ENCODE results near the gene GRWD1. TPM values are rescaled to one million over a fixed set of nuclear protein-coding genes. Genes with fewer than 3 reads are reported as not detected.

Gene GRWD1
- total and polyA plus RNA-seq, 2 of the 8 experiments (the other 6 are each of a cell fraction or from before 2014, with no cell fraction given) = 36.9 to 61.9 TPM

GRCh38 chr19:48477698-48478338, 32.0 kb downstream of the GRWD1 start:
- no peak for FAIRE-seq
- CTCF ChIA-PET (ENCODE audit: partially characterized antibody) = no interaction called here
- 96% methylated on average over 21 of the region's 22 CpGs; no CpG with 5 or more reads in 1 of the 2 experiments for WGBS, 2 experiments (ENCODE audit: extremely low coverage in 1 of 2, insufficient coverage in 1 of 2, insufficient read length in 1 of 2, insufficient replicate concordance in 2 of 2, low coverage in 1 of 2, low lambda C conversion rate in 2 of 2, missing lambda C conversion rate in 1 of 2)

More at GRCh38 chr19:48477698-48478338, 32.0 kb downstream of the GRWD1 start:
- Histone ChIP-seq H3K4ac (replicated peaks; ENCODE audit: insufficient read length, low read depth, low read length) (no peak overlapping the region), H3K27ac (ENCODE audit: low read depth, low read length) (no peak overlapping the region), H4K91ac (replicated peaks; ENCODE audit: insufficient read length, low read length) (no peak overlapping the region), H2AFZ (ENCODE audit: low read length) (no peak overlapping the region), H2BK20ac (ENCODE audit: low read length) (no peak overlapping the region), H3K23me2 (ENCODE audit: low read depth, low read length) (peaks cover 2% of the 10 kb centered on the region; the same call in 1 of the 2 replicates), H4K5ac (ENCODE audit: insufficient read length, low read depth, low read length) (no peak overlapping the region), H3K23ac (ENCODE audit: insufficient read length) (no peak overlapping the region), H3K9me3 (ENCODE audit: insufficient read depth in 2 of 2, low read depth in 1 of 2, low read length in 1 of 2) (no peaks in the 10 kb centered on the region), H3K4me2 (ENCODE audit: insufficient read depth in 1 of 2, low read depth in 2 of 2, low read length in 2 of 2) (no peak overlapping the region), H4K20me1 (replicated peaks in 1 of 2; ENCODE audit: control insufficient read depth in 1 of 2, insufficient read depth in 2 of 2, low read length in 2 of 2) (peaks cover 15 to 16% of the 10 kb centered on the region in 2 experiments), H3K14ac (ENCODE audit: insufficient read length) (no peak overlapping the region), H3K4me3 (ENCODE audit: extremely low read depth in 1 of 4, insufficient read depth in 2 of 4, low read depth in 3 of 4, low read length in 4 of 4) (no peak overlapping the region), H3K4me1 (replicated peaks in 1 of 4; ENCODE audit: control insufficient read depth in 3 of 4, insufficient read depth in 4 of 4, low read length in 3 of 4) (0 out of 7 replicates have a peak, but pooled peaks cover 0 to 1% (median 0%) of the 10 kb centered on the region in 4 experiments), H3K79me2 (ENCODE audit: control insufficient read depth in 1 of 2, insufficient read depth in 2 of 2, low read length in 2 of 2) (no peaks in the 10 kb centered on the region), H3K9ac (replicated peaks in 1 of 4; ENCODE audit: extremely low read depth in 1 of 4, low read depth in 3 of 4, low read length in 3 of 4) (no peak overlapping the region), H3K56ac (replicated peaks; ENCODE audit: insufficient read length, low read depth, low read length) (no peak overlapping the region), H2BK15ac (ENCODE audit: low read length) (no peak overlapping the region), H2BK12ac (ENCODE audit: low read depth, low read length) (no peak overlapping the region), H3K18ac (ENCODE audit: extremely low read depth, low read length) (no peak overlapping the region), H4K8ac (ENCODE audit: extremely low read depth, insufficient read depth, low read length) (no peak overlapping the region), H2AK5ac (ENCODE audit: low read depth, low read length) (no peak overlapping the region), H2BK120ac (replicated peaks; ENCODE audit: low read depth, low read length) (no peak overlapping the region), H3K79me1 (ENCODE audit: low read depth, low read length) (no peaks in the 10 kb centered on the region; the same call in 1 of the 2 replicates), H3K36me3 (ENCODE audit: control insufficient read depth in 2 of 4, insufficient read depth in 4 of 4, low read length in 3 of 4) (peaks cover 25 to 65% (median 50%) of the 10 kb centered on the region in 4 experiments), H3K27me3 (replicated peaks in 1 of 4; ENCODE audit: control insufficient read depth in 3 of 4, extremely low read depth in 1 of 4, insufficient read depth in 3 of 4, low read length in 3 of 4) (no peaks in the 10 kb centered on the region), H2BK5ac (ENCODE audit: low read depth, low read length) (no peak overlapping the region)
- TF ChIP-seq JUND (IDR thresholded peaks at IDR 0.05; ENCODE audit: low read length) (no peak), SP2 (IDR thresholded peaks at IDR 0.05; ENCODE audit: low read length) (no peak), RXRA (IDR thresholded peaks at IDR 0.05; ENCODE audit: insufficient read depth, low read depth, low read length) (no peak), GTF2F1 (IDR thresholded peaks at IDR 0.05; ENCODE audit: borderline replicate concordance, low read depth, low read length) (no peak), CREB1 (IDR thresholded peaks at IDR 0.05) (no peak), SP4 (IDR thresholded peaks at IDR 0.05; ENCODE audit: low read length) (no peak), TAF7 (optimal IDR thresholded peaks at IDR 0.05; ENCODE audit: borderline replicate concordance, low read depth, low read length) (no peak)
- POLR2A ChIA-PET (ENCODE audit: partially characterized antibody) = interaction anchor here (1.0 to 11.4 kb wide), 5 partner anchors 7 to 133 kb away, joined by 3 to 176 read pairs (median 6); no protein-coding TSS in a partner anchor
- DNase-seq (ENCODE audit: low read depth in 1 of 2, low spot score in 2 of 2) = no peak
